Heart left ventricle (tissue), 16 donors: Measurements from ENCODE around the gene DMWD. TPM values are rescaled to one million over a fixed set of nuclear protein-coding genes. Genes with fewer than 3 reads are reported as not detected.
A peak's percentile ranks its signal among the peaks of the same experiment; 100 is the strongest.

Source experiments
- ATAC-seq, 4 donors: fragments of 200-7000 bp; cut with Tn5 transposase; one replicate each; pipeline ENCODE4 v1.9.1; 2020 to 2022; ENCODE audit warnings: moderate library complexity in 4 of 4, mild to moderate bottlenecking in 3 of 4, moderate number of reproducible peaks in 1 of 4
- DNase-seq, 5 donors: peaks; one replicate each; pipeline ENCODE4 v3.0.0-alpha.2; 2020
- H3K27ac ChIP-seq, 12 donors: fragments of 200-600 bp; sonication (generic) in 4 of 12; one replicate each; pipeline versions ENCODE4 v1.5.0 to v1.8.0; 2016 to 2022; ENCODE audit warnings: mild to moderate bottlenecking in 2 of 12
- H3K27me3 ChIP-seq, 9 donors: fragments of 200-600 bp; sonication (generic) in 2 of 9; one replicate each; pipeline versions ENCODE4 v1.5.1 to v1.8.0; 2016 to 2022; ENCODE audit warnings: mild to moderate bottlenecking in 3 of 9
- H3K36me3 ChIP-seq, 9 donors: fragments of 200-600 bp; sonication (generic) in 2 of 9; one replicate each; pipeline versions ENCODE4 v1.5.0 to v1.8.0; 2018 to 2022; ENCODE audit warnings: mild to moderate bottlenecking in 2 of 9
- H3K4me1 ChIP-seq, 12 donors: fragments of 200-600 bp; sonication (generic) in 4 of 12; one replicate each; pipeline versions ENCODE4 v1.5.0 to v1.8.0; 2016 to 2022; ENCODE audit warnings: mild to moderate bottlenecking in 3 of 12
- H3K4me3 ChIP-seq, 12 donors: fragments of 200-600 bp; sonication (generic) in 4 of 12; one replicate each; pipeline versions ENCODE4 v1.5.0 to v1.8.0; 2017 to 2022; ENCODE audit warnings: mild to moderate bottlenecking in 9 of 12, moderate library complexity in 4 of 12
- H3K9me3 ChIP-seq, 12 donors: fragments of 200-600 bp; sonication (generic) in 4 of 12; one replicate each; pipeline versions ENCODE4 v1.5.0 to v1.8.0; 2016 to 2022; ENCODE audit warnings: mild to moderate bottlenecking in 1 of 12
- POLR2A ChIP-seq, 2 donors: fragments of 450-650 bp; IDR thresholded peaks; one replicate each; pipeline ENCODE4 v1.6.1; 2017; ENCODE audit warnings: antibody characterized with exemption in 2 of 2, mild to moderate bottlenecking in 2 of 2, moderate library complexity in 2 of 2
- WGBS, 4 donors: extraction: QIAGEN DNeasy Blood & Tissue Kit in 2 of 4; methylation state at CpG; one replicate each; pipeline versions ENCODE4 v1.1.5 to v1.1.7; 2013 to 2018; 5-methylcytosine and 5-hydroxymethylcytosine counted together
- intact Hi-C, 10 donors: fragments of 100-400 bp; cut with DNase I; formaldehyde crosslinking; loops; one replicate each; pipeline versions ENCODE4 v1.11.1 to v1.14.2; 2022
- polyA plus RNA-seq, 2 donors: library from polyadenylated mRNA; stranded (reverse); fragments of 200-250 nt; gene quantifications; one replicate each; pipeline ENCODE4 v1.2.3, GENCODE V29; 2013
- total RNA-seq, 9 donors: library from RNA; depleted of rRNA in 2 of 9; stranded (reverse); fragments of >200 nt in 2 of 9; fragmentation: NEBNext Ultra II Directional in 3 of 9; extraction: Animal tissue kit (Norgen Biotek cat#: 25700) in 3 of 9; gene quantifications; one replicate each; pipeline versions ENCODE4 v1.1.0 to v1.2.4, GENCODE V29; 2016 to 2023
- TF ChIP-seq, protein P1 (sequence below), 12 donors: fragments of 200-600 bp; sonication (generic) in 4 of 12; IDR thresholded peaks; one replicate each; pipeline versions ENCODE4 v1.5.0 to v1.8.0; 2018 to 2022; ENCODE audit warnings: antibody characterized with exemption in 12 of 12, mild to moderate bottlenecking in 5 of 12
- donor health status: ischemic (EF 13 %, LVEDD 7.1; RV severe dilation, severe dysfunction).
- donor health status: healthy with polysubstance abuse.
- donor health status: DM: no; HTN: yes; CAD: no.
- donor health status: DM: no; HTN: no; CAD: no.
- donor health status: ischemic (EF 25% LVEDD 6.9; RV normal size, moderate dysfunction).
- donor health status: ischemic (EF 25% LVEDD 5.7; RV mildly dilated, moderate dysfunction).
- donor health status: healthy.
- donor health status: DM: yes; HTN: yes; CAD: no.
- donor health status: ischemic (EF 35%, LVEDD 5.7; RV mildly dilated, moderate dysfunction).
- donor health status: nonischemic (EF 11% LVEDD 7.7; RV severe dilation, severe dysfunction).
- donor health status: DM: yes; HTN: yes; CAD: no.
- donor health status: PGD.
- donor health status: ischemic (EF 29% LVEDD 5.4; RV normal size, mild dysfunction).
- donor health status: nonischemic (EF 23%, LVEDD 6.1; RV moderate dilation, normal function).

Gene DMWD
- total and polyA plus RNA-seq, 11 donors = 41.8 to 109 (median 67.3) TPM

DNA sequence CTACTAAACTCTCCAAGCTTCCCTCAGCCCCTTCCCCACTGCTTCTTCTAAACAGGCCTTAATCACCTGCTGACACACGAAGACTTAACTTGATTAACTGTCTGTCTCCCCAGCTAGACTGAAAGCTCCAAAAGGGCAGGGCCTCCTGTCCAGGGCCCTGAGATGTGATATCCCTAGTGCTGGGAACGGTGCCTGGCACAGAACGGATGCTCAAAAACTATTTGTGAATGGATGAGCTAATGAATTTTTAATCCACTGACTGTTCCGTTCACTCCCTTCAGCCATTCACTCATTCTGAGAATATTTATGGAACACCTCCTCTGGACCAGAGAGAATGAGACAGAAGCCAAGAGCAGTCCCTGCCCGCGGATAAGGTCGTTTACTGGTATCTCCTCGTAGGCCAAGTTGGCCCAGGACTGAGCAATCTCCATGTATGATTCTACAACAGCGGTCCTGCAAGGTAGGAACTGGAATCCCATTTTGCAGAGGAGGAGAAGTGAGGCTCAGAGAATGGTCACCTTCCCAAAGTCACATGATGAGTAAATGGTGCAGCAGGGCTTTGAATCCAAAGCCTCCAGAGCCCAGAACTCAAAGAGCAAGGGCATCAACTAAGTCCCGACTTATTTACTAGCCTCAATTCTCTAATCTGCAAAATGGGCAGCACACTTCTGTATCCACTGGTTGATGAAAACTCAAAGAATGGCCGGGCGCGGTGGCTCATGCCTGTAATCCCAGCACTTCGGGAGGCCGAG is 3.4 kb downstream of the DMWD start:
- TF ChIP-seq, protein P1, sequence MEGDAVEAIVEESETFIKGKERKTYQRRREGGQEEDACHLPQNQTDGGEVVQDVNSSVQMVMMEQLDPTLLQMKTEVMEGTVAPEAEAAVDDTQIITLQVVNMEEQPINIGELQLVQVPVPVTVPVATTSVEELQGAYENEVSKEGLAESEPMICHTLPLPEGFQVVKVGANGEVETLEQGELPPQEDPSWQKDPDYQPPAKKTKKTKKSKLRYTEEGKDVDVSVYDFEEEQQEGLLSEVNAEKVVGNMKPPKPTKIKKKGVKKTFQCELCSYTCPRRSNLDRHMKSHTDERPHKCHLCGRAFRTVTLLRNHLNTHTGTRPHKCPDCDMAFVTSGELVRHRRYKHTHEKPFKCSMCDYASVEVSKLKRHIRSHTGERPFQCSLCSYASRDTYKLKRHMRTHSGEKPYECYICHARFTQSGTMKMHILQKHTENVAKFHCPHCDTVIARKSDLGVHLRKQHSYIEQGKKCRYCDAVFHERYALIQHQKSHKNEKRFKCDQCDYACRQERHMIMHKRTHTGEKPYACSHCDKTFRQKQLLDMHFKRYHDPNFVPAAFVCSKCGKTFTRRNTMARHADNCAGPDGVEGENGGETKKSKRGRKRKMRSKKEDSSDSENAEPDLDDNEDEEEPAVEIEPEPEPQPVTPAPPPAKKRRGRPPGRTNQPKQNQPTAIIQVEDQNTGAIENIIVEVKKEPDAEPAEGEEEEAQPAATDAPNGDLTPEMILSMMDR (IDR thresholded peaks at IDR 0.05) = no peak
- no peak for TF ChIP-seq POLR2A (IDR thresholded peaks at IDR 0.05)
- Histone ChIP-seq H3K27ac (peak overlapping the region in 7 of 12 donors; percentile 13 to 63 (median 46)), H3K4me3 (no peak overlapping the region), H3K9me3 (no peaks in the 10 kb centered on the region), H3K36me3 (peaks cover 0 to 58% (median 47%) of the 10 kb centered on the region in 9 donors), H3K27me3 (peaks cover 0 to 52% (median 0%) of the 10 kb centered on the region in 9 donors), H3K4me1 (peaks cover 0 to 68% (median 39%) of the 10 kb centered on the region in 12 donors)
- DNase-seq = peak in 2 of 5 donors; percentile 55 to 62
- intact Hi-C loops = no loop called here
- WGBS, 4 donors = 69 to 77% (median 71%) methylated on average over 15 of the region's 15 CpGs
- ATAC-seq = peak in 3 of 4 donors; percentile 1 to 31 (median 25)

DNA sequence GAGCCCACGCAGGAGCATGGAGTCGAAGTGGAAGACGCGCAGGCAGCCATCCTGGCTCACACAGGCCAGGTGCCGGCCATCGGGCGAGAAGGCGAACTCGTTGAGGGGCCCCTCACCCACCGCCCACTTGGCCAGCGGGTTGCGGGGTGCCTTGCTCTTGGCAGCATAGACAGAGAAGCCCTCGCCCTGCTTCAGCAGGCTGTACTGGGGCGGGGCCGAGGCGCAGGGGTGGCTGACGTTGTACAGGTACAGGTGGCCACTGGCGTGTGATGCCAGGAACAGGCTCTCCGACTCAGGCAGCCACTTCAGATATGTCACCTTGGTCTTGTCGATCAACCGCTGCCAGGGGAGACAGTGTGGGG is 6.1 kb downstream of the DMWD start:
- ATAC-seq (no peak), DNase-seq (no peak)
- TF ChIP-seq POLR2A (IDR thresholded peaks at IDR 0.05) = no peak
- TF ChIP-seq, protein P1 (IDR thresholded peaks at IDR 0.05) = no peak
- 82 to 87% (median 83%) methylated on average over 11 to 21 of the region's 21 CpGs for WGBS, 4 donors
- intact Hi-C loops = no loop called here
- H3K9me3 ChIP-seq = no peaks in the 10 kb centered on the region
- peaks cover 0 to 58% (median 47%) of the 10 kb centered on the region in 9 donors for H3K36me3 ChIP-seq
- peaks cover 0 to 80% (median 42%) of the 10 kb centered on the region in 12 donors for H3K4me1 ChIP-seq
- H3K27me3 ChIP-seq = peaks cover 0 to 68% (median 0%) of the 10 kb centered on the region in 9 donors
- H3K4me3 ChIP-seq = no peak overlapping the region
- H3K27ac ChIP-seq = peak overlapping the region in 3 of 12 donors; percentile 0 to 98 (median 96)

DNA sequence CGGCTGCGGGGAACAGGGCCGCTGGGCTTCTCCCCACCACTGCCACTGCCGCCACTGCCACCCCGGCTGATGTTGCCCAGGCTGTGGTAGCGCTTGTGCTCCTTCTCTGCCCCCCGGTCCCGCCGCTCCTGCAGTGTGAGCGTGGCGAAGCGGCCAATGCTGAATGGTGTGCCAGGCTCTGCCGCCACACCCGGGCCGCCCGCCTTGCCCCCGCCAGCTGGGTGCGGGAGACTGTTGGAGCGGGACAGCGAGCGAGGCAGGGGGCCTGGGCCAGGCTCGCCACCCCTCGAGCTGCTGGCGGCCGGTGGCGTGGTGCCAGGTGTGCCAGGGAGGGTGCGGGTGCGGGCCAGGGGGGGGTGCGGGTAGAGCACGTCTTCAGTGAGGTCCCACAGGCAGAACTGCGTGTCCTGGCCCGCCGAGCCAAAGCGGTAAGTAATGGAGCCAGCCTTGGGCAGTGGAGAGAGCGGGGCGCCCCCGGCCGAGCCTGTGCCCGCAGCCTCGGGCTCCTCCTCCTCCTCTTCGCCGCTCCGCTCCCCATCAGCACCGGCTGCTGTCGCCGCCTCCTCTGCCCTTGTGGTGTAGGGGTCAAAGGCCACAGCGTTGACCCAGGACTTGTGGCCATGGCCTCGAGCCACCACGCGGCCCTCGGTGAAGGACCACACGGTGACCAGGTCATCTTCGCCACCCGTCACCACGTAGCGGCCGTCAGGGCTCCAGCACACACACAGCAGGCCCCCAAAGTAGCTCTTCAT is 6.7 kb downstream of the DMWD start:
- intact Hi-C loops = no loop called here
- Histone ChIP-seq H3K4me1 (peaks cover 0 to 80% (median 39%) of the 10 kb centered on the region in 12 donors), H3K27ac (peak overlapping the region in 9 of 12 donors; percentile 93 to 98 (median 96)), H3K9me3 (no peaks in the 10 kb centered on the region), H3K27me3 (peaks cover 0 to 68% (median 0%) of the 10 kb centered on the region in 9 donors), H3K36me3 (peaks cover 0 to 58% (median 47%) of the 10 kb centered on the region in 9 donors), H3K4me3 (no peak overlapping the region)
- DNase-seq (peak in 1 of 5 donors; percentile 28), ATAC-seq (no peak)
- WGBS, 4 donors = 84 to 91% (median 89%) methylated on average over 24 to 57 of the region's 57 CpGs
- TF ChIP-seq, protein P1 (IDR thresholded peaks at IDR 0.05) = no peak
- TF ChIP-seq POLR2A (IDR thresholded peaks at IDR 0.05) = no peak

DNA sequence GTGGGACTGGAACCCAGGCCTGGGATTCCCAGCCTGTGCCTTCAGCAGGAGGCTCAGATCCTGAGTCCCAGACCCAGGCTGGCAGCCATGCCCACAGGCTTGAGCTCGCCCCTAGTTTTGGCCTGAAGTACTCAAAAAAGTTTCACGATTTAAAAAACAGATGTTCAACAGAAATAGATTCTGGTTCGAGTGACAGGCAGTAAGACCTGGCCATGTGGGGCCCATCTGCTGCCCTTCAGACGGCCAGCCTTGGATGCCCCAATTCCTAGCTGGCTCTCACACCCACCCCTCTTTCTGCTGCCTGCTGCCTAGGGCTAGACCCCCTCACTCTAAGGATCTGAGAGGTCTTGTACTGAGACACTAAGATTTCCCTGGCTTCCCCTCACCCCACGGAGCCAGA is 7.5 kb downstream of the DMWD start:
- Histone ChIP-seq H3K27ac (peak overlapping the region in 10 of 12 donors; percentile 42 to 98 (median 96)), H3K4me3 (no peak overlapping the region), H3K9me3 (no peaks in the 10 kb centered on the region), H3K4me1 (peaks cover 0 to 87% (median 47%) of the 10 kb centered on the region in 12 donors), H3K36me3 (peaks cover 0 to 49% (median 40%) of the 10 kb centered on the region in 9 donors), H3K27me3 (peaks cover 0 to 74% (median 0%) of the 10 kb centered on the region in 9 donors)
- WGBS, 4 donors = 35 to 47% (median 43%) methylated on average over 4 to 5 of the region's 5 CpGs
- ATAC-seq = no peak
- no peak for DNase-seq
- intact Hi-C loops = no loop called here
- TF ChIP-seq, protein P1 (IDR thresholded peaks at IDR 0.05) = no peak
- TF ChIP-seq POLR2A (IDR thresholded peaks at IDR 0.05) = no peak
